Thymus (tissue), 11 donors: ENCODE measurements around the gene BMP7. TPM values are rescaled to one million over a fixed set of nuclear protein-coding genes. Genes with fewer than 3 reads are reported as not detected.
A peak's percentile ranks its signal among the peaks of the same experiment; 100 is the strongest.

ENCODE experiments used
- DNase-seq, 9 donors: peaks; one replicate each; pipeline ENCODE4 v3.0.0-alpha.2; 2013; ENCODE audit warnings: low spot score in 9 of 9, low read depth in 6 of 9, missing footprints in 1 of 9
- H3K27ac ChIP-seq, 2 donors: one replicate each; pipeline ENCODE4 v1.5.1; 2013; ENCODE audit warnings: control low read depth in 1 of 2, low read depth in 1 of 2, low read length in 1 of 2, mild to moderate bottlenecking in 1 of 2, moderate library complexity in 1 of 2
- H3K27me3 ChIP-seq, 2 donors: one replicate each; pipeline ENCODE4 v1.5.1; 2013; ENCODE audit warnings: low read length in 1 of 2; ENCODE audit not compliant: control insufficient read depth in 2 of 2, insufficient read depth in 1 of 2
- H3K36me3 ChIP-seq, 2 donors: one replicate each; pipeline ENCODE4 v1.5.1; 2013; ENCODE audit warnings: low read length in 1 of 2, mild to moderate bottlenecking in 1 of 2, moderate library complexity in 1 of 2; ENCODE audit not compliant: control insufficient read depth in 2 of 2, insufficient read depth in 2 of 2
- H3K4me1 ChIP-seq, 2 donors: one replicate each; pipeline ENCODE4 v1.5.1; 2013; ENCODE audit warnings: low read length in 2 of 2; ENCODE audit not compliant: control insufficient read depth in 2 of 2, insufficient read depth in 2 of 2
- H3K4me3 ChIP-seq, 2 donors: one replicate each; pipeline ENCODE4 v1.5.1; 2013; ENCODE audit warnings: low read length in 2 of 2, control low read depth in 1 of 2, mild to moderate bottlenecking in 1 of 2
- H3K9me3 ChIP-seq, 2 donors: one replicate each; pipeline ENCODE4 v1.5.1; 2013; ENCODE audit warnings: low read length in 1 of 2, mild to moderate bottlenecking in 1 of 2; ENCODE audit not compliant: control insufficient read depth in 2 of 2, insufficient read depth in 1 of 2
- WGBS: extraction: QIAGEN DNeasy Blood & Tissue Kit; methylation state at CpG from one replicate; pipeline ENCODE4 v1.1.7; 2013; 5-methylcytosine and 5-hydroxymethylcytosine counted together
- polyA plus RNA-seq: library from polyadenylated mRNA; stranded (reverse); fragments of 200-250 nt; gene quantifications from one replicate; pipeline ENCODE4 v1.2.3, GENCODE V29; 2013
- total RNA-seq: library from RNA; stranded (reverse); fragments of 120-200 nt; gene quantifications from one replicate; pipeline ENCODE4 v1.2.4, GENCODE V29; 2013
- donor health status: healthy.

BMP7 gene
- total and polyA plus RNA-seq, 2 donors = 2.4 to 6.3 TPM

DNA sequence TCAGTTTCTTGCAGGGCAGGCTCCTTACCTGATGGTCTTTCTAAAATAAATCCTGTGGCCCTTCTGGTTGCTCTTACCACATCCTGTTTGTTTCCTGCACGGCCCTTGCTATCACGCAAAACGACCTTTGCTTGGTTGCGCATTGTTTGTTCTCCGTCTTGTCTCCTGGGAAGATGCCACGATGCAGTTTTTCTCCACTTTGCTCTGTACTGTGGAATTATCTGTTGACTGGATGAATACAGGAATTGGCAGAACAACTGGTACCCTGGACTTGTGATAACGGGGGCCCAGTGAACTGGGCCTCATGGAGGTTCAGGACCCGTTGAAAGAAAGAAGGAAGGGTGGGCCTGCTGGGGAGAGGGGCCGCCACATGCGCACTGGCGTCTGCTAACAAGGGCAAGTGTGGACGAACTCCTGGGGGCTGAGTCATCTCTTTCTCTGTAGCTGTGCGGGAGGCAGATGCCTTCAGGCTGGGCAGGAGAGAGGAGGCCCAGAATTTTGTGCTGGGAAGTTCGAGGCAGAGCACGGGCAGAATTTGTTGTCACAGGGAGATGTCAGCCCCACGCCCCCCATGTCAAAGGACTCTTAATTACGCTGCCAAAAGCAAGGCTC, 139.9 kb downstream of the BMP7 start:
- H3K36me3 ChIP-seq = no peaks in the 10 kb centered on the region
- WGBS = 59% methylated on average over 17 of the region's 17 CpGs
- peaks cover 0 to 5% of the 10 kb centered on the region in 2 donors for H3K27me3 ChIP-seq
- H3K4me1 ChIP-seq = no peaks in the 10 kb centered on the region
- no peak for DNase-seq
- H3K9me3 ChIP-seq = no peaks in the 10 kb centered on the region
- no peak overlapping the region for H3K27ac ChIP-seq
- H3K4me3 ChIP-seq = no peak overlapping the region

- no peak for DNase-seq
- no peaks in the 10 kb centered on the region for H3K4me1 ChIP-seq
- no peaks in the 10 kb centered on the region for H3K36me3 ChIP-seq
- 56% methylated on average over 12 of the region's 12 CpGs for WGBS
- H3K4me3 ChIP-seq = no peak overlapping the region
- no peaks in the 10 kb centered on the region for H3K9me3 ChIP-seq
- peak overlapping the region in 1 of 2 donors; percentile 7 for H3K27ac ChIP-seq
- peaks cover 0 to 5% of the 10 kb centered on the region in 2 donors for H3K27me3 ChIP-seq
Measured at GRCh38 chr20:57124800-57125517, 141.5 kb downstream of the BMP7 start.

DNA sequence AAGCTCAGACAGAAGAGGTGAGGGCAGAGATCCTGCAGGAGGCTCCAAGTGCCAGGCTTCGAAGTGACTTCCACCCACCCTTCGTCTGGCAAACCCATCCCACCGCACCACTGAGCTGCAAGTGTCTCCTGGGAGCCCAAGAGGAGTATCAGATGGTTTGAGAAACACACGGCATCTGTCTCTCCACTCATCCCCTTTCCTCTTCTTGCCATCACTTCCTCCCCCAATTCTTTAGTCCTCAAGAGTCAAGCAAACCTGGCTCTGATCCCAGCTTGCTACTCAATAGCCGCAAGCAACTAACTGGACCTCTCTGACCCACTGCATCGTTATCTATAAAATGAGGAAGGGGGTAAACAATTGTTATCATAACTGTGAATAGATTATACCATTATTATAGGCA, 142.1 kb downstream of the BMP7 start:
- no peaks in the 10 kb centered on the region for H3K4me1 ChIP-seq
- no peak for DNase-seq
- H3K4me3 ChIP-seq = no peak overlapping the region
- 91% methylated on average over 6 of the region's 6 CpGs for WGBS
- H3K9me3 ChIP-seq = no peaks in the 10 kb centered on the region
- peaks cover 0 to 5% of the 10 kb centered on the region in 2 donors for H3K27me3 ChIP-seq
- no peaks in the 10 kb centered on the region for H3K36me3 ChIP-seq
- no peak overlapping the region for H3K27ac ChIP-seq

DNA sequence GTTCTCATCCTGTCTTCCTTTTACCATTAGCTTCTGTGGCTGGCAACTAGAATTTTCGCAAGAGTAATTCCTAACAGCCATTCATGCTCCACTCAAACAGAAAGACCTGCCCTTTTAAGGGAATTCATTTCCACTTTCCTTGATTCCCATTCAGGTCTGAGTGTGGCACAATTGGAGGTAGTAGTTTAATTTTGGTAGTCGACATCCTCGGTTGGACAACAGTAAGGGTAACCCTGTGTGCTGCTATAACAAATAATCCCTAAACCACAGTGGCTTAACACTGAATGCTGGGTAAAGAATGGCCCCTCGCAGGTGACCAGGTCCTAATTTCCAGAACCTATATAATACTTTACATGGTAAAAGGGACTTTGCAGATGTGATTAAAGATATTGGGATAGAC, 142.9 kb downstream of the BMP7 start:
- no peak for DNase-seq

DNA sequence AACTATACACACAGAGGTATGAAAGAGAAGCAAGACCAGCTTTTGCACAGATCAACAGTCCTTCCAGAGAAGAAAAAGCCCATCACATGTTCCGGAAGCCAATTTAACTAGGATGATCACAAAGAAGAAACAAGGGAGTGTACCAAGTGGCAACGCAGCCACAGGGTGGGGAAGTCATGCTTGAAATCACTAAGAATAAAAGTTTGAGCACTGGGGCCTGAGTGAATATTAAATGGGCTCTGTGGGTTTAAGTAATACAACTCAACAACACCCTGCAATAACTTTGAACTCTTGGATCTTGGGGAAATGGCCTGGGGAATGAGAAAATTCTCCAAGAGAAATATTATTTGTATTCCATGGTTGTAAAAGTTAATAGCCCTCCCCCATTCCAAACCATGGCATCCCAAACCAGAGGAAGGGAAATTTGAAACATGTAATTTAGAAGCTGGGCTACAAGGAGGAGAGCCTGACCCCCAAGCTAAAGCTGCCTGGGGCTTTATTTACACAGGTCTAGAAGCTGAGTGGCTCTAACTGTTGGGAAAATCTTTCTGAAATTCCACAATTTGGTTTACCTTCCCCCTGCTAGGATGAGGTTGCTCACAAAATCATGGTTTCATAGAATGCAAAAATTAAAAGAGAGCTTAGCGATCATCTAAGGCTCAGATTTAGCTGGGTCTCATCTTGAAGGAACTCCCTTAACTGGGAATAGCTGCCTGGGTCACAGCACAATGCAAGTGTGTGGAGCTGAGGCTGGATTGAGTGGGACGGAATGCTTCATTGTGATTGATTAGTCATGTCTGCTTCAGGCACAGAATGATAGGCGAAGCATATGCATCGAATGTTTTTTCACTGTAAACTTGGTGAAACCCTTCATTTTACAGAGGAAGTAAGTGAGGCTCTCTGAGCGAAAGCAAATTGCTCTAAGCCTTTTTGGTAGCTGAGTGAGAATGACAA, 143.6 kb downstream of the BMP7 start:
- no peak for DNase-seq
- Histone ChIP-seq H3K36me3 (no peaks in the 10 kb centered on the region), H3K27me3 (peaks cover 0 to 5% of the 10 kb centered on the region in 2 donors), H3K9me3 (no peaks in the 10 kb centered on the region), H3K4me3 (no peak overlapping the region), H3K4me1 (no peaks in the 10 kb centered on the region), H3K27ac (no peak overlapping the region)
- WGBS = 85% methylated on average over 7 of the region's 7 CpGs

More for the DNA sequence above, 142.9 kb downstream of the BMP7 start:
- Histone ChIP-seq H3K9me3 (no peaks in the 10 kb centered on the region), H3K27me3 (peaks cover 0 to 5% of the 10 kb centered on the region in 2 donors), H3K4me1 (no peaks in the 10 kb centered on the region), H3K36me3 (no peaks in the 10 kb centered on the region), H3K4me3 (no peak overlapping the region), H3K27ac (no peak overlapping the region)
- 98% methylated on average over 4 of the region's 4 CpGs for WGBS

- Histone ChIP-seq H3K4me1 (no peaks in the 10 kb centered on the region), H3K27ac (no peak overlapping the region), H3K4me3 (no peak overlapping the region), H3K9me3 (no peaks in the 10 kb centered on the region), H3K27me3 (no peaks in the 10 kb centered on the region), H3K36me3 (no peaks in the 10 kb centered on the region)
- DNase-seq = no peak
- 91% methylated on average over 4 of the region's 4 CpGs for WGBS
Measured at GRCh38 chr20:57118964-57119363, 147.5 kb downstream of the BMP7 start.

Other genes with a start within 250 kb of the BMP7 start
- gene SPO11, start 63.2 kb upstream of the BMP7 start, total RNA-seq = not detected
- gene SPO11, start 63.2 kb upstream of the BMP7 start, polyA plus RNA-seq = not detected
- gene RAE1, start 84.6 kb upstream of the BMP7 start, total RNA-seq = 39.1 TPM
- 22.3 TPM for gene RAE1, start 84.6 kb upstream of the BMP7 start, polyA plus RNA-seq
- gene RBM38, start 124.8 kb upstream of the BMP7 start, total RNA-seq = 49.2 TPM
- gene RBM38, start 124.8 kb upstream of the BMP7 start, polyA plus RNA-seq = 84.6 TPM